HG03575 (cell line): ENCODE measurements around the gene UFD1.
"Not testable (repeated sequence)": the region's sequence is repeated elsewhere in the genome, so short reads cannot be mapped to it uniquely, and the experiment has no call there.

Experiments
- ATAC-seq: cut with Tn5 transposase; IDR thresholded peaks from one replicate; pipeline ENCODE4 v1.9.1; 2021; ENCODE audit not compliant: unreplicated experiment, insufficient number of reproducible peaks, low FRiP score; ENCODE audit errors: extremely low read depth

The UFD1 gene

DNA sequence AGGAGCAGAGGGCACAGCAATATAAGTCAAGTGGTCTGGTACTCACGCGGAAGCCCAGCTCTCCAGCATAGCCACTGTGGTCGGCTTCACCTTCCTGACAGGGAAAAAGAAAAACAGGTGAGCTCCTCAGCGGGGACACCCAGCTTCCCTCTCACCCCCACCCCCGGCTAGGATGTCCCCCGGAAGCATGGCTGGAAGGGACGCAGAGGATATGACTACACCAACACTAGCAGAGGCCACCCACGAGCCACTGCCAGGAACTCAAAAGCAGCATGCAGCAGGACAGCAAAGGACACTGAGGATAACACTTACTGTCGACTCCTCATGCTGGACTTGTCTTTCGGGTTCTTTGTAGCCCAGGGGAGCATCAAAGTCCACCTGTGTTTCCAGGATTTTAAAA is 22.5 kb downstream of the UFD1 start:
- ATAC-seq, result no peak

DNA sequence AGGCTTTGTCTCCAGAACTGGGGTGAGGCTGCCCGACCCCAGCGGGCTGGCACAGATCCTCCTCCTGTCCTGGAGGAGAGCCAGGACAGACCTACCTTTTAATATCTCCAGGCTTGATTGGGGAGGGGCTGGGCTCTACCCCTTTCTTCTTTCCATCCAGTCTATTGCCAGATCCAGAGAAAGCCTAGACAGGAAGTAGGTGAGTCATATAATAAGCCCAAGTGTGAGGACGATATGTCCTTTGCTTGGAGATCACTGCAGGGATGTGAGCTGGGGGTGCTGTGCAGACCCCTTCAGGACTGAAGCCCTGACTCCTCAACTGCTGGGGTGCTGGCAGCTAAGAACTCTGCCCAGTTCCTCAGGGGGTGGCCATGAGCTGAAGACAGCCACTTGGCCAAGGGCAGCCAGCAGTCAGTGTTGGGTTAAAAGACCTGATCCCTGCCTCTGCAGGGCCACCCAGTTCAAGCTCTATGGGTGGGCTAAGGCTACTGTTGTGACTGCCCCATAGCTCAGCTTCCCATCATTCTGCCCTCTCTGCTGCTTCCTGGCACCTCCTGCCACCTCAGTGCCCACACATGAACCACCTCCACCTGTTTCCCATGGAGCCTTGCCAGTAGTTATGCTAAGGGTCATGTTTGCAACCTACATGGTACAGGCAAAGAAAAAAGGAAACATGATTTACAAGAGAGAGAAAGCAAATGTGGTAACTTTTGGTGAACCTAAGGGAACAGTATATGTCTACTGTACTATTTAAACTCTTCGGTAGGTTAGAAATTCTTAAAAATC is 23.2 kb downstream of the UFD1 start:
- ATAC-seq, result no peak

DNA sequence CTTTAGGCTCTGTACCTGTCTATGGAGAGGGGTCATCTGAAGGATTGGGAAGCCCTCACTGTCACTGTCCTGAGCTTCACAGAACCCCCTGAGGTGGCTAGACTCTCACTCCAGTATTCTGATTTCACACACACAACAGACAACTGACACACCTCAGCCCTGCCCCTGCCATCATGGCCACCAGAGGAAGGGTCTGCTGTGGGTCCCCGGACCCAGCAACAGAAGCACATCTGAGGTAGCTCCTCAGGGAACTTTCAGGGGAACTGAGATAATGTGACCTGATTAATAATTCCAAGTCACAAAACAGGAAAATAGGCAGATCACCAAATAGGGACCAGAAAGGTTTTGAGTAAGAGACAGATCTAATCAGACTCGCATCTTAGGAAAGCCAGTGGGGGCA is 24.0 kb downstream of the UFD1 start:
- no peak for ATAC-seq

DNA sequence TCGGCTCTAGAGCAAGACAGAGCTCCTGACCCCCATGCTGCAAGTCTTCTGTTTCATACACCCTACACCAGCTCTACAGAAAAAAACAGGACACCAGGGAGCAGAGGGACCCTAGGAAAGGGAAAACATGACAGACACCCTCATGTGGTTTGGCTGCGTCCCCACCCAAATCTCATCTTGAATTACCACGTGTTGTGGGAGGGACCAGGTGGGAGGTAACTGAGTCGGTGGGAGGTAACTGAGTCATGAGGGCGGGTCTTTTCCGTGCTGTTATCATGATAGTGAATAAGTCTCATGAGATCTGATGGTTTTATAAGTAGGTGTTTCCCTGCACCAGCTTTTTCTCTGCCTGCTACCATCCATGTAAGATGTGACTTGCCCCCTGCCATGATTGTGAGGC is 24.8 kb downstream of the UFD1 start:
- ATAC-seq, result no peak

DNA sequence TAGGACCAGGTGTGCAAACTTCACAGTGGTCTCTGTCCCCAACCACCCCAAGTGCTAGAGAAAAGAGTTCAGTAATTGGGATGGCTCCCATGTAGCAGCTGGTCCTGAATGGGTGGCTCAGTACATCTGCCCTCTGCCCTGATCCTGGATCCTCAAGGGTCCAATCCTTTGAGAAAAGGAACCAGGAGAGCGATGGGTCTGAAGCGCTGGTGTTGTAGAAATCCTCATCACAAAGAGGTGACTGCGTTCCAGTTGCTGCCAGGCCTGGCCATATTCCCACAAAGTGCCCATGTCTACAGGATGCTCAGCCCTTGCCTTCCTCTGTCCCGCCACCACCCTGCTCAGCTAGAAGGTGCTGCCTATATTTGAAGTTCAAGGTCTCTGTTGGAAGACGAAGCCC is 25.3 kb downstream of the UFD1 start:
- no peak for ATAC-seq

DNA sequence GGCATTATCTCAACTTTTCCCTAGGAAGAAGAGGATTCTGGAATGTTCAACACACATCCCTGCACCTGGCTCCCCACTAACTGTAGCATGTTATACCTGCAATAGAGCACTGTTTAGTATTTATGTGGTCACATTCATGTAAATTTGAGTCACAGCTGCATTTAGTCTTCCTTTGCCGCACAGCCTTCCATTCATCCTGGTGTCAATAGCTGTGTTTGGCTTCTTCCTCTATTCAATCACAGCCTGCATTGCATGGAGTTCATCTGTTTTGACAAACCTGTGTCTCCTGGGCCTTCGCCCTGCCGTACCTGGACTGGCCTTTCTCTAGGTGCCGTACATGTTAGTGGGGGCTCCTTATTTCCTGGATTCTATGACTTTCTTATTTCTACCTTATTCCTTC is 27.4 kb downstream of the UFD1 start:
- no peak for ATAC-seq

DNA sequence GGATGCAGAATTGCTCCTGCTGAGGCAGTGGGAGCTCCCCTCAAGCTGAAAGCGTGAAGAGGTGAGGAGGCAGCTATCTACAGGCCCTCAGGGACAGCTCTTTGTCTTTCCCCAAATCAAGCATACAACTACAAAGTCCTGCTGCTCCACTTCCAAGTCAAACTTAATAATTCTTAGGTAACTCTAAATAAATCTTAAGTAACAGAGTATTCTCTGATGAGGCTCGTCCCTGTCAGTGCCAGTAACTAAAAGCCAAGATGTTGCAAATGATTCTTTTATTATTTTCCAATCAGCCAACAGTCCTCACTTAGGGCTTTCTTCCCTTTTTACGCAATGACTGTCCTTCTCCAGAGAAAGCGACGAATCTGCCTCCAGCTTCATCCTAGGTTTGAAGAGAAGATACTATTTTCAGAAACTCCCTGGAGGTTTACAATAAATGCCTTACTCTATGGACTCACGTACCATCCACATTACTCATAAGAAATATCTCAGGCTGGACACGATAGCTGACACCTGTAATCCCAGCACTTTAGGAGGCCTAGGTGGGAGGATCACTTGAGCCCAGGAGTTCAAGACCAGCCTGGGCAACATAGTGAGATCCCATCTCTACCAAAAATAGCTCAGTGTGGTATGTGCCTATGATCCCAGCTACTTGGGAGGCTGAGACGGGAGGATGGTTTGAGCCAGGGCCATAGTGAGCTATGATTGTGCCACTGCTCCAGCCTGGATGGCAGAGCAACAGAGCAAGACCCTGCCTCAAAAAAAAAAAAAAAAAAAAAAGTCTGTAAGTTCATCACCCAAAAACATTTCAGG is 28.4 kb downstream of the UFD1 start:
- ATAC-seq, result no peak

DNA sequence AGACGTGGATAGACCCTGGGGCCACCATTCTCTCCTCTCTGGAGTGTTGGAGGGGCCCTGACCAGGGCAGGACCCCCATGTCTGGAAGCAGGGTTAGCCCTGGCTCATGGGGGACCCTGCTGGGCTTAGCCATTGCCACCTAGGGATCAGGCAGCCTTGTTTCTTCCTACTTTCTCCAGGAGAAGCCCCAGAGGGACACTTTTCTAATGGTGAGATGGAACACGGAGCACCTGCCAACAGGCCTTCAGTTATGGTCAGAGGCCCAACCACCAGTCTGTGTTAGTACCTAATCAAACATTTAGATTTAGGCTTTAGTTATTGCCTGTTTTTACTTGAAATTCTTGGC is 29.6 kb downstream of the UFD1 start:
- ATAC-seq, result no peak

DNA sequence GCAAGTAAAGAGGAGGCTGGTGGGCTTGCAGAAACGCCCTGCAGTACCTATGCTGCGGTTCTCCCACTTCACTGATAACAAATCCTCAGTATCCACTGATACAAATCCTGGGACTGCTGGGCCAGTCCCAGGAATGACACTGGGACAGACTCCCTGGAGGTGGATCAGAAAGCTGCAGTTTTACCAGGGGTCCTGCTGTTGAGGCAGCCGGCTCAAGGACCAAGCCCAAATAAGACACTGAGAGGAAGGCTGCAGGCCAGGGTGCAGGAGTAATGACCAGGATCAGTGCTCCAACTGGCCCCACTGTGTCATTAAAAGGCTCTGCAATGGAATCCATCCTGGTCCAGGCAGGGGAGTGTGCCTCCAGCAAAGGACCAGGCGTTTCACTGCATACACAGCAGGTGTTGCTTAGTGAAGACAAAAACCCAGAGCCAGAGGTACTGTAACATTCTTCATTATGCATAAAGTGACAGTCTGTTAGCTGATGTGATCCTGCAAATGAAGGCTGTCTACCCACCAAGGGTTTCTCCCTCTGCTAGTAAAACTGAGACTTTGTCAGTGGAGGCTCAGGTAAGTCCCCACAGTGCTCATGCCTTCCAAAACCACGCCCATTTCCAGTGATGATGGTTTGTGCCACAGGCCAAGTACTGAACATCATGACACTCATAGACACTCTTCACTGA is 30.1 kb downstream of the UFD1 start:
- ATAC-seq, result no peak

DNA sequence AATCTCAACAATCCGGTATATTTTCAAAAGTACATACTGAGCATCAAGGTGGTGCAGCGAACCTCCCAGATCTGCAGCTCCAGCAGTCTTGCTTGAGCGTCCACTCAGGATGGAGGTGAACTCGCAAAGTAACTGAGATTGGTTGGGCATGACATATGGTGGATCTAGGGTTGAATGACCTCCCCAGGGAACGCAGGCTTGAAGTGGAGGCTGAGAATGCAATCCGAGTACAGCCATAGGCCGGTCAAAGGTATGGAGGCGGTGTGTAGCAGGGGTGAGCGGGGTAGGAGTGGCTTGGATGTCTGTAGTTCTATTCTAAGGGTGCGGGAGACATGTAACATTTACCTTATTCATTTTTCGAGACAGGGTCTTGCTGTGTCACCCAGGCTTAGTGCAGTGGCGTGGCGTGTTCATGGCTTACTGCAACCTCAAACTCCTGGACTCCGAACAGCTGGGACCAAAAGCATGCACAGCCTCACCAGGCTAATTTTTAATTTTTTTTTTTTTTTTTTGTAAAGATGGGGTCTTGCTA is 30.9 kb downstream of the UFD1 start:
- no peak for ATAC-seq

DNA sequence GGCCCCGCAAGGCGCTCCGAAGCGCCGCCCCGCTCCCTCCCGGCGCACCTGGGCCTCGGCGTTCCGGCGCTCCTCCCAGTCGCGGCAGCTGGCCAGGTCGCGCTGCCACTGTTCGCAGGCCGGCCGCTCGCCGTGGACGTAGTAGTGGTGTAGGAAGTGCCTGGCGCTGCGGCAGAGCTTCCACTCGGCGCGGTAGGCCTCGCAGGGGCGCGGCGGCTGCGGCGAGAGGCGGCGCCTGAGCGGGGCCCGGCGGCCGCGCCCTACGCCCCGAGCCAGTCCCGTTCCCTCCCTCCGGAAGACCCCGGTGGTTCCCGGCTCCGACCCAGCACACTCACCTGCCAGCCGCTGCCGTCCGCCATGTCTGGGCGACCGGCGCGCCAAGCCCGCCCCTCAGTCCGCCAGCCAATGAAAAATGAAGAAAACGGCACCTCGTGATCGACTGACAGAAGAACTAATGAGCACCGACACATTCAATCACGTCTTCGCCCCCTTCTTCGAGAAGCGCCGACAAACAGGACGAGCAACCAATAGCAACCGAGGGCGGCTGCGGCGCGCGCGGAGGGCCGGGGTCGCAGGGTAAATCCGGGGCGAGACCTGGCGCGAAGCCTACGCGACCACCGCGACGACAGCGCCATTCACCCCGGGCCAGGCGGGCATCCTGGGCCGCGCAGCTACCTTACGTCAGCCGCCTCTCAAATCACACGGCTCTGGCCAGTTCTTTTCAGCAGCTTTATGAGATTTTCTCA is 31.5 kb downstream of the UFD1 start, which contains the start of gene C22orf39:
Gene C22orf39 (minus strand): TSS at position 382 of the 746 bp plus-strand sequence. CDS start 23 bp downstream, at position 359.
- ATAC-seq, result no peak

DNA sequence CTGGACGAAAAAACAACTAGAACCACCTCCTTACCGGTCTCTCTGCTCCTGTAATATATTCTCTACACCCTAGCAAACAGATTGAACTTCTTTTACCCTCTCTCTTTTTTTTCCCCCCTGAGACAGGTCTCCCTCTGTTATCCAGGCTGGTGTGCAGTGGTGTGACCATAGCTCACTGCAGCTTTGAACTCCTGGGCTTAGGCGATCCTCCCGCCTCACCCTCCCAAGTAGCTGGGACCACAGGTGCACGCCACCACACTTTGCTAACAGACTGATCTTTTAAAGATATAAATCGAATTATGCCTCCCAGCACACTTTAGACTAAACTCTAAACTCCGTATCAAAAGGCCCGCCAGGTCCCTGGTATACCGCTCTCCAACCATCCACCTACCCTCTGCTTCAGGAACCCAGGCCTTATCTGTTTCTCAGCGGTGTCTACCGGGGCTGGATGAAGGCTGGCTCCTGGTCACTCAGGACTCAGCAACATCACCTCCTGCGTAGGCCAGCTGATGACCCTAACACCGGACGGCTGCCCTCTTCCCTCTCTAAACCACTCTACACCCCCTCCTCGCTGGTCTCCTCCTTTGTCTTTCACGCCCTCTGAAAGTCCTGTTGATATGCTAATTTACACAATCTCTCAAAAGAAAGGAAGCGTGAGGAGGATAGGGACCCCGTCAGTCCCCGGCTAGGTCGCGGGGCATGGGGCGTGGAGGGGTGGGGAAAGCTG is 32.2 kb downstream of the UFD1 start:
- no peak for ATAC-seq

DNA sequence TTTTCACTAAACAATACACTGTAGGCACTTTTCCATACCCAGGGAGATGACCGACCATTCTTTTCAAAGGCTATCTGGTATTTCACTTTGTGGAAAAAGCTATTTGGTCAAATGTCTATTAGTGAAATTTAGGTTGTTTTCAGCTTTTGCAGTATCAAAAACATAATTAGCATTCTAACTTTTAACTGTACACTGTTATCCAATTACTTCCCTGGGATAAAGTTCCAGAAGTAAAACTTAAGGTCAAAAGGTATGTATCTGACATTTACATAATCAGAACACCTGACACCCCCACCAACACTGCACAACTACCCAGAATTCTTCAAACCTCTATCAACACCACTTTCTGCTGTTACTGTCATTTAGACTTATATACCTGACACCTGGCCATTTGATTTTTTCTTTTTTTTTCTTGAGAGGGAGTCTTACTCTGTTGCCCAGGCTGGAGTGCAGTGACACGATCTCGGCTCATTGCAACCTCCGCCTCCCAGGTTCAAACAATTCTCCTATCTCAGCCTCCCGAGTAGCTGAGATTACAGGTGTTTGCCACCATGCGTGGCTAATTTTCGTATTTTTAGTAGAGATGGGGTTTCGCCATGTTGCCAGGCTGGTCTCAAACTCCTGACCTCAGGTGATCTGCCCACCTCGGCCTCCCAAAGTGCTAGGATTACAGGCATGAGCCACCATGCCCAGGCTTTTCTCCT is 33.6 kb downstream of the UFD1 start:
- ATAC-seq, result not testable (repeated sequence)

DNA sequence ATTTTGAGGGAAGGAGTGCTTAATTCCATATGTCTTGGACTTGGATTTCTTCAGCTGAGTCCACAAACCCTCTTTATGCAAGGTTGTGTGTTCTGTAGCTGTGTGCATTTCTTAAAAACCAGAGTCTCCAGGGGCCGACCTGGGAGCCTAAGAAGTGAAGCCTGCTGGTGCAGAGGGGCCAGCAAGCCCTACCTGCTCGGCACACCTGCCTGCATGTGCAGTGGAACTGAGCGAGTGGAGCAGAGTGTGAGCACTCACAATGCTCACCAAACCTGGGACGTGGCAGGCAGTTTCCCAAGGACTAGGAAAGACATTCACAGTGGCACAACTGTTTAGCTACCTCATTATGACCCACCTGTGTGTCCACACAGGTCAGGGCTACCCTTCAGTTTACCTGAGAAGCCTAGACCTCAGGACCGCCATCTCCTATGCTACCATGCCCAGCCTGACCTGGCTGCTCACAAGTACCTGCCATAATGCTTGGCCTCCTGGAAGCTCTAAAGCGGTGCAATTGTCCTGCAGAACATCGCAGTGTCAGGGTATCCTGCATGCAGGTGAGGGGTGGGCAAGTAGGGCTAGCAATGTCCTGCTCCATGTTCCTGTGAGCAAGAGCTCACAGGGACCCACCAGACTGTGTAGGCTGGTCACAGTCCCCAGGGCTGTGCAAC is 35.3 kb downstream of the UFD1 start:
- no peak for ATAC-seq

DNA sequence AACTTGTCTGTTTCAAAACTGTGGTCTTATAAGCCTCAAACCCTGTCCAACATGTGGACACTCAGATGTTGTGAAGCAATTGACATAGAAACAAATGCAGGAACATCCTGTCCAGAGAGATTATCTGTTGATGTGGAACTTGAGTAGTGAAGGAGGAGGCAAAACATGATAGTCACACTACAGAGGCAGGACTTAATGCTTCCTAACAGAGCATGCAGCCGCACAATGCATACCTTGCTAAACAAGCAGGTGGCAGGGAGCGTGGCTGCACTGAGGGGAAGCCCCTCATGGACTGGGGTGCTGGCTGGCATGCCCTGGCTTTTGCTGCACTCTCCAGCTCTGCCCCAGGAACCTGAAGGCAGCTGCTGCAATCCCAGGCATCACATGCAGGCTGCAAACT is 36.8 kb downstream of the UFD1 start:
- ATAC-seq, result no peak

DNA sequence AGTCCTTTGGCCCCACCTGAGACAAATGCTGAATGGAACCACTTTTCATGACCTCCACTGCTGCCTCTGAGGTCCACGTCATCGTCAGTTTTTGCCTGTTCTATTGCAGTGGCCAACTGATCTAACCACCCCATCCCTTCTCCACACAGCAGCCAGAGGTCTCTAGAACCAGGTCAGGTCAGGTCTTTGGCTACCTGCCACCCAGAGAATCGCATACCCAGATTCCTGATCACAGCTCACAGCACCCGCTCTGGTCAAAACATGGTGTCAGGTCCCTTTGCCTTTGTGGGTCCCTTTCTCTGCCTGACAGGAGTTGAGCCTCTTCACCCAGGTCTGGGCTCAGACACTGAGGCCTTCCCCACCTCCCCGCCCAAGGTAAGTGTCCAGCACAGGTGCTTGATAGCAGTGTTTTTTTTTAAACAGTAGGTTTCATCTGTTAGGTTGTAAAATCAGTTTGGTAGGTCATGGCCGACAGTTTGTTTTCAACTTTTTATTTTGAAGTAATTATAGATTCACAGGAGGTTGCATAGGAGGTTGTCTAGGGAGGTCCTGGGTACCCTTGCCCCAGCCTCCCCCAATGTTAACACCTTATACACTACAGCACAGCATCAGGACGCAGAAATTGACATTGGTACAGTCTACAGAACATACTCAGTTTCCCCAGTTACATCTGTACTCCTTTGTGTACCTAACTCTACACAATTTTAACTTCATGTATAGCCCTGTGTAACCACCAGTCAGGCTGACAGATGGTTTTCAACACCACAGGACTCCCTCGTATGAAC is 38.4 kb downstream of the UFD1 start:
- ATAC-seq, result no peak

DNA sequence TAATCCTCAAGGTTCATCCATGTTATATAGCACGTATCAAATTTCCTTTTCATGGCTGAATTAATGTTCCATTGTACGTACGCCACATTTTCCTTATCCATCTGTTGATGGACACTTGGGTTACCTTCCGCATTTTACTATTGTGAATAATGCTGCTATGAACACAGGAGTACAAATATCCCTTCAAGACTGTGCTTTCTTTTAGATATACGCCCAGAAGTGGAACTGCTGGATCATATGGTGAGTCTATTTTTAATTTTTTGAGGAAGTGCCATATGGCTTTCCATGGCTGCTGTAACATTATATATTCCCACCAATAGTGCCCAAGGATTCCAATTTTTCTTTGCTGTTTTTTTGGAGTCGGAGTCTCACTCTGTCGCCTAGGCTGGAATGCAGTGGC is 40.7 kb downstream of the UFD1 start:
- ATAC-seq, result no peak
